IMR-90 (cell line): Measurements from ENCODE around the gene AARS1. TPM values are rescaled to one million over a fixed set of nuclear protein-coding genes. Genes with fewer than 3 reads are reported as not detected.
A peak's percentile ranks its signal among the peaks of the same experiment; 100 is the strongest.

Source experiments
- ATAC-seq: fragments of 200-7000 bp; cut with Tn5 transposase; 2 replicates; pipeline ENCODE4 v1.9.1; 2020; ENCODE audit warnings: low read depth, mild to moderate bottlenecking, moderate library complexity
- BruUV-seq: library from RNA; stranded (reverse); fragments of 400-500 nt; replicated peaks from 2 replicates; lab custom pipeline; 2021; lab: Mats Ljungman, UMichigan
- CTCF ChIA-PET: fragments of 300-600 bp; formaldehyde crosslinking; extraction: SDS; loops from one replicate; lab custom pipeline; 2021; ENCODE audit warnings: antibody characterized with exemption; lab: Yijun Ruan, JAX
- POLR2A ChIA-PET: fragments of 300-600 bp; sonication (Branson Sonifier 250); formaldehyde crosslinking; loops from one replicate; lab custom pipeline; 2022; ENCODE audit warnings: antibody characterized with exemption; ENCODE audit not compliant: unreplicated experiment; lab: Charles Lee
- DNase-seq: peaks from one replicate; pipeline ENCODE4 v3.0.0; 2013
- H2AFZ ChIP-seq: replicated peaks from 2 replicates; pipeline ENCODE3; 2013; ENCODE audit warnings: low read length, mild to moderate bottlenecking; ENCODE audit not compliant: poor library complexity
- H2AK5ac ChIP-seq: 2 replicates; pipeline ENCODE4 v1.6.1; 2013; ENCODE audit warnings: low read depth, low read length, inconsistent platforms
- H2AK9ac ChIP-seq: replicated peaks from 2 replicates; pipeline ENCODE3; 2013; ENCODE audit warnings: mild to moderate bottlenecking, low read depth, low read length, moderate library complexity; ENCODE audit not compliant: poor library complexity
- H2BK120ac ChIP-seq: 2 replicates; pipeline ENCODE4 v1.6.1; 2013; ENCODE audit warnings: low read depth, low read length, inconsistent platforms
- H2BK15ac ChIP-seq: 3 replicates; pipeline ENCODE4 v1.6.1; 2013; ENCODE audit warnings: low read depth, low read length, inconsistent platforms
- H2BK20ac ChIP-seq: 2 replicates; pipeline ENCODE4 v1.6.1; 2013; ENCODE audit warnings: low read depth, mild to moderate bottlenecking, inconsistent platforms, low read length, moderate library complexity
- H2BK5ac ChIP-seq: 2 replicates; pipeline ENCODE4 v1.6.1; 2013; ENCODE audit warnings: mild to moderate bottlenecking, low read depth, low read length, inconsistent platforms; ENCODE audit not compliant: poor library complexity, severe bottlenecking
- H3K14ac ChIP-seq: replicated peaks from 2 replicates; pipeline ENCODE4 v1.6.1; 2013; ENCODE audit warnings: low read depth, low read length, inconsistent platforms
- H3K18ac ChIP-seq: 2 replicates; pipeline ENCODE4 v1.6.1; 2013; ENCODE audit warnings: low read depth, low read length, control low read depth
- H3K23ac ChIP-seq: 2 replicates; pipeline ENCODE4 v1.6.1; 2013; ENCODE audit warnings: low read depth, low read length, inconsistent platforms
- H3K27ac ChIP-seq: 2 replicates; pipeline ENCODE4 v1.5.1; 2013; ENCODE audit warnings: mild to moderate bottlenecking, control low read depth, low read length; ENCODE audit not compliant: insufficient read depth
- H3K27me3 ChIP-seq: 2 replicates; pipeline ENCODE4 v1.6.1; 2013; ENCODE audit warnings: low read length; ENCODE audit not compliant: control insufficient read depth, insufficient read depth
- H3K36me3 ChIP-seq: 2 replicates; pipeline ENCODE4 v1.6.1; 2013; ENCODE audit warnings: low read length, mixed read lengths; ENCODE audit not compliant: control insufficient read depth, insufficient read depth
- H3K4ac ChIP-seq: 2 replicates; pipeline ENCODE4 v1.6.1; 2013; ENCODE audit warnings: low read depth, low read length, inconsistent platforms
- H3K4me1 ChIP-seq: 2 replicates; pipeline ENCODE4 v1.6.1; 2013; ENCODE audit warnings: low read length, mixed read lengths; ENCODE audit not compliant: control insufficient read depth, insufficient read depth
- H3K4me2 ChIP-seq: 2 replicates; pipeline ENCODE4 v1.6.1; 2013; ENCODE audit warnings: low read depth, mild to moderate bottlenecking, control low read depth, low read length, moderate library complexity
- H3K4me3 ChIP-seq: 2 replicates; pipeline ENCODE4 v1.5.1; 2013; ENCODE audit warnings: low read depth, mild to moderate bottlenecking, control low read depth, low read length, moderate library complexity; ENCODE audit not compliant: insufficient read depth
- H3K56ac ChIP-seq: 2 replicates; pipeline ENCODE4 v1.6.1; 2013; ENCODE audit warnings: low read length, inconsistent platforms; ENCODE audit not compliant: insufficient read depth; ENCODE audit errors: extremely low read depth
- H3K79me1 ChIP-seq, 2 experiments: 2 replicates each; pipeline ENCODE4 v1.6.1; 2013; ENCODE audit warnings: low read length in 2 of 2, inconsistent platforms in 1 of 2, low read depth in 1 of 2
- H3K9ac ChIP-seq: 2 replicates; pipeline ENCODE4 v1.6.1; 2013; ENCODE audit warnings: low read depth, low read length, control low read depth
- H3K9me1 ChIP-seq: 2 replicates; pipeline ENCODE4 v1.6.1; 2013; ENCODE audit warnings: low read length, inconsistent platforms; ENCODE audit not compliant: insufficient read depth
- H3K9me3 ChIP-seq: 2 replicates; pipeline ENCODE4 v1.6.1; 2013; ENCODE audit warnings: low read length; ENCODE audit not compliant: control insufficient read depth, insufficient read depth
- H4K20me1 ChIP-seq: 2 replicates; pipeline ENCODE4 v1.6.1; 2013; ENCODE audit warnings: low read length, inconsistent platforms; ENCODE audit not compliant: insufficient read depth
- H4K5ac ChIP-seq: 2 replicates; pipeline ENCODE4 v1.6.1; 2013; ENCODE audit warnings: mild to moderate bottlenecking, low read depth, low read length, control low read depth
- H4K8ac ChIP-seq, 2 experiments: 2 replicates each; pipeline ENCODE4 v1.6.1; 2013; ENCODE audit warnings: low read depth in 2 of 2, low read length in 2 of 2, control low read depth in 1 of 2, inconsistent platforms in 1 of 2
- H4K91ac ChIP-seq: 2 replicates; pipeline ENCODE4 v1.6.1; 2013; ENCODE audit warnings: low read depth, low read length, inconsistent platforms; ENCODE audit not compliant: insufficient read depth
- CEBPB ChIP-seq: IDR thresholded peaks from 2 replicates; pipeline ENCODE4 v1.6.1; 2012; ENCODE audit warnings: low read depth, low read length, improper control_type of control experiment
- MAFK ChIP-seq: IDR thresholded peaks from 2 replicates; pipeline ENCODE4 v1.6.1; 2012; ENCODE audit warnings: low read depth, low read length, improper control_type of control experiment
- MXI1 ChIP-seq: IDR thresholded peaks from 2 replicates; pipeline ENCODE4 v1.6.1; 2012; ENCODE audit warnings: low read depth, mild to moderate bottlenecking, low read length, moderate library complexity, borderline replicate concordance
- WGBS, 2 experiments: methylation state at CpG; one replicate each; pipeline versions ENCODE4 v1.1.5 to v1.1.7; 2013; ENCODE audit warnings: missing lambda C conversion rate in 2 of 2; ENCODE audit not compliant: insufficient read length in 1 of 2; ENCODE audit errors: extremely low coverage in 2 of 2; 5-methylcytosine and 5-hydroxymethylcytosine counted together
- dilution Hi-C: fragments of 300-500 bp; cut with HindIII; formaldehyde crosslinking; loops from one replicate; pipeline ENCODE4 v1.14.3; 2018; ENCODE audit warnings: low sequenced_read_pairs; ENCODE audit not compliant: unreplicated experiment
- in situ Hi-C: fragments of 300-500 bp; cut with MboI; formaldehyde crosslinking; loops from 3 replicates; pipeline ENCODE4 v1.14.3; 2019; ENCODE audit warnings: low sequenced_read_pairs, inconsistent platforms, mixed read lengths
- intact Hi-C: fragments of 100-400 bp; cut with micrococcal nuclease; formaldehyde crosslinking; loops from 2 replicates; pipeline ENCODE4 v1.10.0; 2022
- polyA plus RNA-seq, 3 experiments: library from polyadenylated mRNA; depleted of rRNA; stranded (reverse); fragments of >200 nt; gene quantifications; 2 replicates each; pipeline ENCODE4 v1.2.3, GENCODE V29; 2012; ENCODE audit warnings: low replicate concordance in 1 of 3
- total RNA-seq: library from RNA; depleted of rRNA; stranded (reverse); fragments of >200 nt; gene quantifications from 2 replicates; pipeline ENCODE4 v1.2.3, GENCODE V29; 2012
- TF ChIP-seq, protein P1 (sequence below): conservative IDR thresholded peaks from 2 replicates; pipeline ENCODE4 v1.5.1; 2012; ENCODE audit warnings: mild to moderate bottlenecking, low read depth, low read length, improper control_type of control experiment
- TF ChIP-seq, protein P2 (sequence below): fragments of 150-350 bp; IDR thresholded peaks from 2 replicates; pipeline ENCODE4 v1.6.1; 2017; ENCODE audit warnings: mild to moderate bottlenecking, antibody characterized with exemption, low read length, low read depth
- TF ChIP-seq, protein P3 (sequence below): fragments of 150-350 bp; IDR thresholded peaks from 2 replicates; pipeline ENCODE4 v1.6.1; 2016; ENCODE audit warnings: low read depth, mild to moderate bottlenecking, low read length, moderate library complexity, borderline replicate concordance

AARS1 gene
- total and polyA plus RNA-seq, 2 of the 4 experiments (the other 2 are of a cell fraction): 104 to 139 TPM

DNA sequence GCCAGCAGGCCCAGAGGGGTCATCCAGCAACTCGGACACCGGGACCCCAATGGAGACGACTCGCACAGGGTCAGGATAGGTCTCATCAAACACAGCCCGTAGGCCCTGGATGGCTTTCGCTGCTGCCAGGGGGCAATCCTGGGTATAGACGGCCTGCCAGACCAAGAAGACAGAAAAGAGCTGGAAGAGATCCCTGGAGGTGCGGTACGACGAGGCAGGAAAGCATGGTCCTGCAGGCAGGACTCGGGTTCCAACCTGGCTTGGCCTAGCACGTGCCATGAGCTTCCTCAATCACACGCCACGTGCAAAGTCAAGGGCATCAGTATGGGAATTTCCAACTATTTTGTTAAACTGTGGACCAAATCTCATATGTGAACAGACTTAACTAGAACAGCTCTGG is 31.2 kb downstream of the AARS1 start:
- ChIA-PET CTCF (no interaction called here), POLR2A (no interaction called here)
- H2AK5ac ChIP-seq: no peak overlapping the region
- peaks cover 82% of the 10 kb centered on the region for H3K36me3 ChIP-seq
- H3K27ac ChIP-seq: no peak overlapping the region
- TF ChIP-seq, protein P1, sequence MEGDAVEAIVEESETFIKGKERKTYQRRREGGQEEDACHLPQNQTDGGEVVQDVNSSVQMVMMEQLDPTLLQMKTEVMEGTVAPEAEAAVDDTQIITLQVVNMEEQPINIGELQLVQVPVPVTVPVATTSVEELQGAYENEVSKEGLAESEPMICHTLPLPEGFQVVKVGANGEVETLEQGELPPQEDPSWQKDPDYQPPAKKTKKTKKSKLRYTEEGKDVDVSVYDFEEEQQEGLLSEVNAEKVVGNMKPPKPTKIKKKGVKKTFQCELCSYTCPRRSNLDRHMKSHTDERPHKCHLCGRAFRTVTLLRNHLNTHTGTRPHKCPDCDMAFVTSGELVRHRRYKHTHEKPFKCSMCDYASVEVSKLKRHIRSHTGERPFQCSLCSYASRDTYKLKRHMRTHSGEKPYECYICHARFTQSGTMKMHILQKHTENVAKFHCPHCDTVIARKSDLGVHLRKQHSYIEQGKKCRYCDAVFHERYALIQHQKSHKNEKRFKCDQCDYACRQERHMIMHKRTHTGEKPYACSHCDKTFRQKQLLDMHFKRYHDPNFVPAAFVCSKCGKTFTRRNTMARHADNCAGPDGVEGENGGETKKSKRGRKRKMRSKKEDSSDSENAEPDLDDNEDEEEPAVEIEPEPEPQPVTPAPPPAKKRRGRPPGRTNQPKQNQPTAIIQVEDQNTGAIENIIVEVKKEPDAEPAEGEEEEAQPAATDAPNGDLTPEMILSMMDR: no peak
- no peak for TF ChIP-seq MAFK
- TF ChIP-seq, protein P2, sequence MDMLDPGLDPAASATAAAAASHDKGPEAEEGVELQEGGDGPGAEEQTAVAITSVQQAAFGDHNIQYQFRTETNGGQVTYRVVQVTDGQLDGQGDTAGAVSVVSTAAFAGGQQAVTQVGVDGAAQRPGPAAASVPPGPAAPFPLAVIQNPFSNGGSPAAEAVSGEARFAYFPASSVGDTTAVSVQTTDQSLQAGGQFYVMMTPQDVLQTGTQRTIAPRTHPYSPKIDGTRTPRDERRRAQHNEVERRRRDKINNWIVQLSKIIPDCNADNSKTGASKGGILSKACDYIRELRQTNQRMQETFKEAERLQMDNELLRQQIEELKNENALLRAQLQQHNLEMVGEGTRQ: no peak
- no peak for TF ChIP-seq MXI1
- no peak for TF ChIP-seq CEBPB
- TF ChIP-seq, protein P3, sequence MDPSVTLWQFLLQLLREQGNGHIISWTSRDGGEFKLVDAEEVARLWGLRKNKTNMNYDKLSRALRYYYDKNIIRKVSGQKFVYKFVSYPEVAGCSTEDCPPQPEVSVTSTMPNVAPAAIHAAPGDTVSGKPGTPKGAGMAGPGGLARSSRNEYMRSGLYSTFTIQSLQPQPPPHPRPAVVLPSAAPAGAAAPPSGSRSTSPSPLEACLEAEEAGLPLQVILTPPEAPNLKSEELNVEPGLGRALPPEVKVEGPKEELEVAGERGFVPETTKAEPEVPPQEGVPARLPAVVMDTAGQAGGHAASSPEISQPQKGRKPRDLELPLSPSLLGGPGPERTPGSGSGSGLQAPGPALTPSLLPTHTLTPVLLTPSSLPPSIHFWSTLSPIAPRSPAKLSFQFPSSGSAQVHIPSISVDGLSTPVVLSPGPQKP: no peak
- H2BK15ac ChIP-seq: no peak overlapping the region
- H3K79me1 ChIP-seq: peaks cover 10 to 40% of the 10 kb centered on the region in 2 experiments
- no peak for ATAC-seq
- no peak overlapping the region for H3K18ac ChIP-seq
- no peaks in the 10 kb centered on the region for H3K4me1 ChIP-seq
- H3K9ac ChIP-seq: no peak overlapping the region
- no peak overlapping the region for H4K8ac ChIP-seq
- H3K9me1 ChIP-seq: peaks cover 3% of the 10 kb centered on the region; the same call in 1 of the 2 replicates
- H2AK9ac ChIP-seq: no peak overlapping the region
- DNase-seq: no peak
- no peak overlapping the region for H3K14ac ChIP-seq
- BruUV-seq: no TSS peak
- no peaks in the 10 kb centered on the region for H3K9me3 ChIP-seq
- H2AFZ ChIP-seq: peak overlapping the region; percentile 15
- H3K56ac ChIP-seq: no peak overlapping the region
- dilution Hi-C loops (no loop called here), in situ Hi-C loops (no loop called here), intact Hi-C loops (no loop called here)
- H2BK5ac ChIP-seq: no peak overlapping the region
- no peak overlapping the region for H3K4me2 ChIP-seq
- no peaks in the 10 kb centered on the region for H3K27me3 ChIP-seq
- no peak overlapping the region for H2BK20ac ChIP-seq
- H3K4ac ChIP-seq: no peak overlapping the region
- H4K20me1 ChIP-seq: peaks cover 41% of the 10 kb centered on the region; the same call in 1 of the 2 replicates
- H4K91ac ChIP-seq: no peak overlapping the region
- H2BK120ac ChIP-seq: no peak overlapping the region
- no peak overlapping the region for H3K23ac ChIP-seq
- H4K5ac ChIP-seq: no peak overlapping the region
- no peak overlapping the region for H3K4me3 ChIP-seq
- WGBS, 2 experiments: 100% methylated on average over 2 of the region's 14 CpGs; no CpG with 5 or more reads in 1 of the 2 experiments
